ENCODE data around the gene IMP3.
"Not testable (repeated sequence)": the region's sequence is repeated elsewhere in the genome, so short reads cannot be mapped to it uniquely, and the experiment has no call there.

The IMP3 gene, protein sequence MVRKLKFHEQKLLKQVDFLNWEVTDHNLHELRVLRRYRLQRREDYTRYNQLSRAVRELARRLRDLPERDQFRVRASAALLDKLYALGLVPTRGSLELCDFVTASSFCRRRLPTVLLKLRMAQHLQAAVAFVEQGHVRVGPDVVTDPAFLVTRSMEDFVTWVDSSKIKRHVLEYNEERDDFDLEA

GRCh38 chr15:75639709-75640482 is at the start of gene IMP3:
TSS of gene IMP3 (minus strand) at chr15:75640224. CDS start at chr15:75640168, 56 bp downstream.
- DNase-seq: peak; percentile 87

DNA sequence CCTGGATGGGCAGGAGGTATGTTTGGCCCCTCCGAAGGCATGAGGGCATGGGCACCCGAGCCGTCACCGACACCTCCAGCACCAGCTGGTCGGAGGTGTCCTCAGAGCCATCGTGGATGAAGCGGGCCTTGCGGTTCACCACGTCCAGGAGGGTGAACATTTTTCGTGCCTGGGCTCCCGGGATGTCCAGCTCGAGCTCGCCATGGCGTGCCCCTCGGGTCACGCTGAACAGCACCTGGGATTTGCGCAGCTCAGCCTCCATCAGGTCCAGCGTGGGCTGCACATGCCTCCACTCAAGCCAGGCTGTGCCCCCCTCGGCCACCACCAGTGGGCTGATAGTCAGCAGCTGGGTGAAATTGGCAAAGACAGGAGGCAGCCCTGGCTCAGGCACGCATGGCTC is 49.4 kb upstream of the IMP3 start:
- DNase-seq: not testable (repeated sequence)

DNA sequence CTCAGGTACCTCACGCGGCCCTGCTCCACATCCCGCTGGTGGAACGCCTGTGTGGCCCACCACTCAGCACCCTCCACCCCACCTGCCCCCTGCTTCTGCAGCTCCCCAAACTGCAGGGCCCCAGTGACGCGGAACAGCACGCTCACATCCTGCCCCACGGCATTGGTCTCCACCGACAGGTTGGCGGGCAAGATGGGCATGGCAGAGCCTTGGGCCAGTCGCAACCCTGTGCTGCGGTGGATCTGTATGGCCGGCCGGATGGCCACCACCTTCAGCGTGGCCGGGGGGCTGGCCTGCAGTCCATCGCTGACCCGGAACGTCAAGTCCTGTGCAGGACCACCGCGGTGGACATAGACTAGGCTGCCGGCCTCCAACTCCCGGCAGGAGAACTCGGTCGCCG is 48.8 kb upstream of the IMP3 start:
- DNase-seq: no peak

DNA sequence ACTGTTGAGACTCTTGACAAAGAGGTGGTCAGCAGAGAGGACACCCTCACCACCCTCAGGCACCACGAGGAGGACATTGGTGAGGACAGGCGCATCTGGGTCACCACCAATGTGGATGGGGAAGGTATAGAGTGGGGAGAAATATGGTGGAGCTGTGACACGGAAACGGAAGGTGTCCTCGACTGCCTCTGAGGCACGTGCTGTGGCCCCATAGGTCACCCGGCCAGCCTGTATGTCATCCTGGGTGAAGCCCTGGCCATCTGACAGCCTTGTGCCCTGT is 48.2 kb upstream of the IMP3 start:
- DNase-seq: no peak

- DNase-seq: no peak
Observed at GRCh38 chr15:75687486-75688277, 47.7 kb upstream of the IMP3 start.

- not testable (repeated sequence) for DNase-seq
Observed at GRCh38 chr15:75686212-75686642, 46.2 kb upstream of the IMP3 start.

DNA sequence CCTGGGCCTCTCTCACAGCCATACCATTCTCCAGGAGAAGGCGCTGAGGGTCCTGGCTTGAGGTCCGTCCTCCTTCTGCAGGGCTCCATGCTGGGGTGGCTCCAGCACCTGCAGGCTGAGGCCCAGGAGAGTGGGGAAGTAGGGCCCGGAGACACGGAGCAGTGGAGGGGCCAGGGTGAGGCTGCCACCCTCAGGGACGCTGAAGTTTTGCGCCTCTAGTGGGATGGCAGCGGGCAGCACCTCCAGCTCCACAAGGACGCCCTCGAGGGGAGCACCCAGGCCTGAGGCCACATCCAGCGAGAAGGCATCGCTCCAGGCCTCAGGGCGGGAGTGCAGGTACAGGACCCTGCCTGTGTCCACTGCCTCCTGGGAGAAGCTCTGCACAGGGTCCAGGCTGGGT is 45.2 kb upstream of the IMP3 start:
- no peak for DNase-seq

DNA sequence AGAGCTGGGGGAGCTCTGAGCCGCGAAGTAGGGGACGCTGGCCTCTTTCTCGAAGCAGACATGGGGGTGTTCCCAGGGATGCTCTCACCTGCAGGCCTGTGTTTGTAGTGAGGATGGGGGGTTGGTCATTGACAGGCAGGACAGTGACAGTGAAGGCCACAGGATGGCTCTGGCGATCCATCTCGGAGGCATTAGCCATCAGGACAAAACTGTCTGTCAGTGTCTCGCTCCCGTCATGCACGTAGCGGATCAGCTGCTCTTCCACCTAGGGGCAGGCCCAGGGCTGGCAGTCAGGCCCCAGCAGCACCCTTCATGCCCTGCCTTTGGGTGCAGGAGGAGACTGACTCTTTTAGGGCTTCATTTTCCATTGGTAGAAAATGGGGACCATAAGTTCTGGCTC is 44.6 kb upstream of the IMP3 start:
- DNase-seq: no peak

DNA sequence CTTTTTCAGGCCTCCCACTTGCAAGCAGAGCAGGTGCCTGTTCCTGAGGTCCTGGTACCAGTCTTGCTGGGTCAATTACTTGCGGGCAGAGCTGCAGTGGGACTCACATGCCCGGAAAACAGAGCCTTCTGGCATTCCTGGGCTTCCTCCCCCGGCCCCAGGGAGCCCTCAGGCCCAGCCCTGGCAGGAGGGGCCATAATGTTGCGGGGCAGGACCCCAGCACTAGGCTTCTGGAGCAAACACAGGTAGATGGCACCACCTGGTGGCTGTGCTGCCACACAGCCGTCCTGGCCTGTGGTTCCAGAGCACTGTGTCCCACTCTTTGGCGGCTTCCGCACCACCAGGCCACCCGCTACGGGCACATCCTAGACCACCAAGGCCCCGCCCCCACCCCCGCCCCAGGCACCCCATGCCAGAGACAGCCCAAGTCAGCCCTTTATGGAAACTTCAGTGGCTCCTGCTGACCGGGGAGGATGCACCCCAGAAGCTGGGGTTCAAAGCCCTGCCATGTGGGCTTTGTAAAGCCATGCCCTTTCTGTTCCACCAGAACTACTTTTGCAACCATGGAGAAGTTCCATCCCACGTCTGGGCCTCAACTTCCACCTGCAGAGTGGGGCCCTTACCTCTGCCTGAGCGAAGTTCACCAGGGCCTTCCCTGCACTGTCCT is 43.8 kb upstream of the IMP3 start:
- DNase-seq: not testable (repeated sequence)

GRCh38 chr15:75682181-75683135 is 42.4 kb upstream of the IMP3 start:
- DNase-seq: no peak

DNA sequence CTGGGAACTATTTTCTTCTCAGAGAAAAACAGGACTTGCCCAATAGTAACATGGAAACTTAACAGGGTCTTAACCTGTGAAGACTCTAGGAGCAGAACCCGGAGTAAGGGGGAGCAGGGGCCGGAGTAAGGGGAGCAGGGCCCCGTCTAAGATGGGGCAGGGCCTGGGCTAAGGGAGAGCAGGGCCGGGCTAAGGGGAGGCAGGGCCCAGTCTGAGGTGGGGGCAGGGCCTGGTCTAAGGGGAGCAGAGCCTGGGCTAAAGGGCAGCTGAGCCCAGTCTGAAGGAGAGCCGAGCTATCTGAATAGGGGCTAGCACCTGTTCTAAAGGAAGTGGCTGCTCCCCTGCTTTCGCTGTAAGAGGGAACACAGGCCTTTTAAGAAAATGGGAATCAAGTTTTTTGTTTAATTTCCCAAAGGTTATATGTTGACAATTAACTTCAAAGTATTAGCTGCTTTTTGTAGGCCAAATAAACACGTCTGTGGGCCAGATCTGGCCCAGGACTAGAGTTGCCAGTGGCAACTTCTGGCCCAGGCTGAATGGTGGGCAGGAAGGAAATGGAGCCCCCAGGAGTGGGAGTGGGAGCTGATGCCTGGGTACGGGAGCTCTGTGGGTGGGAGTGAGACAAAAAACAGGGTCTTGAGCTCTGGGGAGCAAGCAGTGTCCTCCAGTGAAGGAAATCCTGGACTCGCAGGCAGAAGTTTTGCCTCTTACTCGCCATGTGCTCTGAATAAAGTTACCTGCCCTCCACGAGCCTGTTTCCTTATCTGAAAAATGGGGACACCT is 40.2 kb upstream of the IMP3 start:
- no peak for DNase-seq

- DNase-seq: not testable (repeated sequence)
Observed at GRCh38 chr15:75678324-75678690, 38.3 kb upstream of the IMP3 start.

- no peak for DNase-seq
Observed at GRCh38 chr15:75677465-75678323, 37.7 kb upstream of the IMP3 start.

DNA sequence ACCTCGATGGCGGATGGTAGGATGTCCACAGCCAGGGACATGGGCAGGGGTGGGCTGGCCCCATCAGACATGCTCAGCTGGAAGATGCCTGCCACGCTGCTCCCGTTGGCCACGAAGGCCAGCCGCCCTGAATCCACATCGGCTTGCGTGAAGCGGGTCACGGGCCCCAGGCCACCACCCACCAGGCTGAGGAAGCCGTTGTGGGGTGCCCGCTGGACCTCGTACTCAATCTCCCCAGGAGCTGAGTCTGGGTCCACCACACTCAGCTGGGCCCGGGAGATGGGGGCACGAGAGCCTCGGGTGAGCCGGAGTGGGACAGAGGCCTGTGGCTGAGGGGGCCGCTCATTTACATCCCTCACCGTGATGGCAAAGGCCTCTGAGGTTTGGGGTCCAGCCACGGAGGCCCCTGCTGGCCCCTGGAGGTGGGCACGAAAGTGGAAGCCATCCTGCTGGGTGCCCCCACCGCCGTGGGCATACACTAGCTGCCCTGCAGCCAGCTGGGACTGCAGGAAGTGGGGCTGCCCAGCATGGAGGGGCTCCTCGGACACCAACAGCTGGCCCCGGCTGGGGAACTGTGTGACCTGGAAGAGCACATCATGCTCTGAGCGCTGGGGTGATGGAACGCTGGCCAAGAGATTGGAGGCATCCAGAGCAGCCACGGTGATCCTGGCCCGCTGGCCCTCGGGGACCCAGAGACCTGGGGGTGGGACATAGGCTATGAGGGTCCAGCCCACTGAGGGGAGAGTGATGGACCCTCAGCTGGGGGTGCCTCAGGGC is 36.9 kb upstream of the IMP3 start:
- no peak for DNase-seq

DNA sequence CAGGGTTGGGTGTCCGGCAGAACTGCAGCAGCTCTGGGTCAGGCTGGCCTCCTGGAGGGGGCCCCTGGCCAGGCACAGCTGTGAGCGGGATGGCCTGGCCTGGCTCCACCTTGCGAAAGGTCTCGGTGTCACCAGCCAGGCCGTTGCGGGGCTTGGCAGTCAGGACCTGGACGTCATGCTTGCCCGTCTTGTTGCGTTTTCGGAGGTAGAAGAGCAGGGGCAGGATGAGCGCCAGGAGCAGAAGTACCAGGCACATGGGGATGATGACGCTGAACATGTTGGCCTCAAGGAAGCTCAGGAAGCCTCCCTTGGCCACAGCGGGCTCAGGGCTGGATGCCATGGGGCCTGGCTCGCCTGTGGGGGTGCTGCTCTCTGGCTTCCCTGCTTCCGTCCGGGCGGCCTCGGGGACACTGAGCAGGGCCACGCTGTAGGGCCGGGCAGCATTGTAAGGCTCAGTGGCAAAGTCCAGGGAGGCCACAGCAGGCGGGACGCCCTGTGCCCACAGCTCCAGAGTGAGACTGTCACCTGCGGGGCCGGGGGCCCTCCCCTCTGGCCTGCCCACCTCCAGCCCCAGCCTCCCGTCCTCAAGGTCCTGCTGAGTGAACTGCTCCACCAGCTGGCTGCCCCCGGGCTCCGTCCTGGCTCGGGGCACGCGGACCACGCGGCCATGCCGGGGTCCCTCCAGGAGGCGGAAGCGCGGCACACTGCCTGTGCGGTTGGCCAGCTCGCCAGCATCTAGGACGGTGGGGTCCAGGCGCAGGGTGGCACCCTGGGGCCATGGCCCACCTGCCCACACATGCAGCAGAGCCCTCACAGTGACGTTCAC is 35.8 kb upstream of the IMP3 start:
- no peak for DNase-seq

- no peak for DNase-seq
Observed at GRCh38 chr15:75674366-75674765, 34.3 kb upstream of the IMP3 start.

GRCh38 chr15:75673426-75674235 is 33.6 kb upstream of the IMP3 start:
- DNase-seq: peak; percentile 5
